Activated CD4-positive, alpha-beta memory T cell treated with anti-CD3 and anti-CD28 coated beads, Interleukin-2, amount 10 ng/mL, durations not matched to agents 7 days and 5 days (primary cell): ENCODE results near the gene SKAP1. TPM values are rescaled to one million over a fixed set of nuclear protein-coding genes. Genes with fewer than 3 reads are reported as not detected.

Experiments used
- CTCF ChIA-PET: fragments of 350-600 bp; sonication (Branson Sonifier 250); formaldehyde crosslinking; loops from one replicate; lab custom pipeline; 2021; ENCODE audit warnings: antibody characterized with exemption, inconsistent platforms; lab: Charles Lee
- POLR2A ChIA-PET: fragments of 350-600 bp; sonication (Branson Sonifier 250); formaldehyde crosslinking; loops from one replicate; lab custom pipeline; 2021; ENCODE audit warnings: antibody characterized with exemption; lab: Charles Lee
- DNase-seq: peaks from one replicate; pipeline ENCODE4 v3.0.0-alpha.2; 2020
- H3K27ac Mint-ChIP-seq: one replicate; pipeline ENCODE4 v1.8.0; 2021; ENCODE audit warnings: mild to moderate bottlenecking, mixed read lengths
- H3K27me3 Mint-ChIP-seq: one replicate; pipeline ENCODE4 v1.8.0; 2021; ENCODE audit warnings: mixed read lengths
- H3K36me3 Mint-ChIP-seq: one replicate; pipeline ENCODE4 v1.8.0; 2021; ENCODE audit warnings: low read depth, mixed read lengths
- H3K4me1 Mint-ChIP-seq: one replicate; pipeline ENCODE4 v1.8.0; 2021; ENCODE audit warnings: mixed read lengths
- H3K4me3 Mint-ChIP-seq: one replicate; pipeline ENCODE4 v1.8.0; 2021; ENCODE audit warnings: mild to moderate bottlenecking, mixed read lengths
- H3K9me3 Mint-ChIP-seq: one replicate; pipeline ENCODE4 v1.8.0; 2021; ENCODE audit warnings: mixed read lengths
- total RNA-seq, 2 experiments: library from RNA; stranded (reverse); gene quantifications; one replicate each; pipeline ENCODE4 v1.2.3, GENCODE V29; 2021

SKAP1 gene
- total RNA-seq, 2 experiments from 2014 or later = 132 to 133 TPM

- no peak for DNase-seq
- H3K27me3 Mint-ChIP-seq = no peaks in the 10 kb centered on the region
- H3K9me3 Mint-ChIP-seq = peaks cover 8% of the 10 kb centered on the region
- CTCF ChIA-PET = interaction anchor here (1.8 kb wide), 1 partner anchor 66 kb away, joined by 4 read pairs; no protein-coding TSS in a partner anchor
- H3K36me3 Mint-ChIP-seq = peaks cover 20% of the 10 kb centered on the region
- peaks cover 63% of the 10 kb centered on the region for H3K4me1 Mint-ChIP-seq
- peak overlapping the region; percentile 94 for H3K4me3 Mint-ChIP-seq
- POLR2A ChIA-PET = interaction anchor here (0.6 to 2.4 kb wide), 4 partner anchors 21 to 161 kb away, joined by 3 to 12 read pairs (median 4); partner anchors contain the start of gene NFE2L1
- peak overlapping the region; percentile 85 for H3K27ac Mint-ChIP-seq
These were observed 327.8 kb downstream of the SKAP1 start for GRCh38 chr17:48102043-48102750.

- Mint-ChIP-seq H3K27me3 (no peaks in the 10 kb centered on the region), H3K27ac (peak within 1 kb of the TSS; percentile 85), H3K4me1 (peaks cover 57% of the 10 kb centered on the region), H3K9me3 (peaks cover 8% of the 10 kb centered on the region), H3K4me3 (peak within 1 kb of the TSS; percentile 94), H3K36me3 (peaks cover 20% of the 10 kb centered on the region)
- ChIA-PET CTCF (interaction anchor here (0.6 to 1.8 kb wide), 5 partner anchors 21 to 950 kb away, joined by 3 to 4 read pairs (median 3); no protein-coding TSS in a partner anchor), POLR2A (interaction anchor here (0.7 to 2.4 kb wide), 10 partner anchors 10 to 160 kb away, joined by 3 to 12 read pairs (median 3); partner anchors contain the start of genes CDK5RAP3, NFE2L1 and PNPO)
- DNase-seq = peak; percentile 95
These were observed 328.8 kb downstream of the SKAP1 start, which contains the start of gene CBX1 for GRCh38 chr17:48101012-48101720. Gene CBX1 (minus strand): TSS chr17:48101478. CDS start chr17:48077004, 24,474 bp downstream.

- Mint-ChIP-seq H3K36me3 (peaks cover 20% of the 10 kb centered on the region), H3K27ac (peak overlapping the region; percentile 85), H3K27me3 (no peaks in the 10 kb centered on the region), H3K4me3 (peak overlapping the region; percentile 94), H3K9me3 (peaks cover 8% of the 10 kb centered on the region), H3K4me1 (peaks cover 60% of the 10 kb centered on the region)
- no peak for DNase-seq
- ChIA-PET CTCF (interaction anchor here (0.6 to 3.8 kb wide), 7 partner anchors 12 to 949 kb away, joined by 3 to 14 read pairs (median 3); no protein-coding TSS in a partner anchor), POLR2A (interaction anchor here (0.7 to 2.4 kb wide), 10 partner anchors 11 to 160 kb away, joined by 3 to 12 read pairs (median 3); partner anchors contain the start of genes CDK5RAP3, NFE2L1 and PNPO)
These were observed 329.4 kb downstream of the SKAP1 start for GRCh38 chr17:48100591-48101011.

DNA sequence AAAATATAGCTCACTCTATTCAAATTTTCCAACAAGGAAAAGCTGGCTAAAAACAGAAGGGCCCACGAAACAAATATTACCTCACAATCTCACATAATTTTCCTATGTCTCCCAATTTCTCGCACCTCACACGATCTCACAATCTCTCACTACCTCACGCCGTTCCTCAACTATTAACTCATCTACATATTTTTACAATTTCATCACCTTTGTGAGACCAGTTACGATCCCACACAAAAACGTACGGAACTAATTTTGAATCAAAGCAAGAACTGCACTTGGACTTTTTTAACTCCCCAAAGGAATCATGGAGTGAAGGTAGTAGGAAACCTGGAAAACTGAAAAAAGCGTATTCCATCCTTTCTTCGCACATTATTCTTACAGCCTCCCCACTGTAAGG lies 329.9 kb downstream of the SKAP1 start:
- Mint-ChIP-seq H3K27ac (no peak overlapping the region), H3K9me3 (peaks cover 8% of the 10 kb centered on the region), H3K4me3 (peak overlapping the region; percentile 94), H3K36me3 (peaks cover 20% of the 10 kb centered on the region), H3K4me1 (peaks cover 61% of the 10 kb centered on the region), H3K27me3 (no peaks in the 10 kb centered on the region)
- CTCF ChIA-PET = interaction anchor here (0.6 to 3.8 kb wide), 6 partner anchors 9 to 949 kb away, joined by 3 to 14 read pairs (median 3); no protein-coding TSS in a partner anchor
- POLR2A ChIA-PET = interaction anchor here (1.3 to 2.4 kb wide), 3 partner anchors 13 to 52 kb away, joined by 3 to 12 read pairs (median 7); partner anchors contain the start of gene NFE2L1
- no peak for DNase-seq

DNA sequence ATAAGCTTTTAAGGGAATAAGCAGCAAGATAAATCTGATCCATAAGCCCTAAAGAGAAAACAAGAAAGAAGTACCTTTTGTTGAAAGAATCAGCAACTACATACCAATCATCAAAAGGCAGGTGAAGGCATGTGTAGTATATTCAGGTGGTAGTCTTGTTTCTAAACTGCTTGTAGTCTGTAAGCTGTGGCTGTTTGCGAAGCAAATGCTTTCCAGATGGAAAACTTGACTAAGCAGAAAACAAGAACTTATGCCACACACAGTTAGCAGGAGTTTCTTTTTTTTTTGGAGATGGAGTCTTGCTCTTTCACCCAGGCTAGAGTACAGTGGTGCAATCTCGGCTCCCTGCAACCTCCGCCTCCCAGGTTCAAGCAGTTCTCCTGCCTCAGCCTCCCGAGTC lies 334.4 kb downstream of the SKAP1 start:
- peaks cover 10% of the 10 kb centered on the region for H3K36me3 Mint-ChIP-seq
- H3K4me3 Mint-ChIP-seq = no peak overlapping the region
- H3K27ac Mint-ChIP-seq = no peak overlapping the region
- no peak for DNase-seq
- CTCF ChIA-PET = interaction anchor here (1.0 to 4.7 kb wide), 8 partner anchors 11 to 201 kb away, joined by 3 to 60 read pairs (median 4); partner anchors contain the start of gene SNX11
- H3K27me3 Mint-ChIP-seq = no peaks in the 10 kb centered on the region
- POLR2A ChIA-PET = no interaction called here
- H3K9me3 Mint-ChIP-seq = no peaks in the 10 kb centered on the region
- H3K4me1 Mint-ChIP-seq = peaks cover 26% of the 10 kb centered on the region

DNA sequence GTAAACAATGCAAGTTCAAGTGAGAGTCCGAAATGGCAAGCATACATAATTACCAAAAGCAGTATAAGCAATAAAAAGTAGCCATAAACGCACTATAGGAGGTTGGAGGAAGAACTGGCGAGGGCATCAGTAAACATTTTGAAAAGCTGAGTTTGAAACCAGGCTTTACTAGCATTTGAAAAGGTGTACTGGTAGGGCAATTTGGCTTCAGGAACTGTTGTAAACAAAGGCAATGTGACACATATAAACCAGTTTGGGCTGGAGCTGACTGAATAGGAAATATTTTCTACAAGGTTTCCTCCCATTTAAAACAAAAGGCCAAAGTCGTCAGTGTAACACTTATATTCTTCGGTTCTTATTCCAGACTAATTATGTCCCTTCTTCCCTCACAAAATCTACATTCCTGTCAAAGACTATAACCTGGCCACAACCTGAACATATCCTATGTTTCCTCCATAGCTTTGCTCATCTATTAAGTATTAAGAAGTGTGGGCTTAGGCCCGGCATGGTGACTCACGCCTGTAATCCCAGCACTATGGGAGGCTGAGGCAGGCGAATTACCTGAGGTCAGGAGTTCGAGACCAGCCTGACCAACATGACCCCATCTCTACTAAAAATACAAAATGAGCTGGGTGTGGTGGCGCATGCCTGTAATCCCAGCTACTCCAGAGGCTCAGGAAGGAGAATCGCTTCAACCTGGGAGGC lies 336.5 kb downstream of the SKAP1 start:
- Mint-ChIP-seq H3K4me3 (no peak overlapping the region), H3K9me3 (no peaks in the 10 kb centered on the region), H3K27me3 (no peaks in the 10 kb centered on the region), H3K36me3 (peaks cover 7% of the 10 kb centered on the region), H3K4me1 (peaks cover 14% of the 10 kb centered on the region), H3K27ac (no peak overlapping the region)
- ChIA-PET CTCF (interaction anchor here (1.2 kb wide), 1 partner anchor 14 kb away, joined by 3 read pairs; no protein-coding TSS in a partner anchor), POLR2A (interaction anchor here (0.6 to 1.4 kb wide), 4 partner anchors 10 to 19 kb away, joined by 3 to 4 read pairs (median 3); partner anchors contain the start of gene SNX11)
- DNase-seq = no peak

GRCh38 chr17:48084932-48085331 lies 345.1 kb downstream of the SKAP1 start:
- CTCF ChIA-PET = interaction anchor here (0.6 to 2.3 kb wide), 7 partner anchors 11 to 48 kb away, joined by 3 to 9 read pairs (median 4); no protein-coding TSS in a partner anchor
- H3K36me3 Mint-ChIP-seq = no peaks in the 10 kb centered on the region
- POLR2A ChIA-PET = interaction anchor here (1.0 kb wide), 1 partner anchor 28 kb away, joined by 3 read pairs; no protein-coding TSS in a partner anchor

More at GRCh38 chr17:48084932-48085331, 345.1 kb downstream of the SKAP1 start:
- H3K4me3 Mint-ChIP-seq = no peak overlapping the region
- no peak overlapping the region for H3K27ac Mint-ChIP-seq
- DNase-seq = no peak
- no peaks in the 10 kb centered on the region for H3K27me3 Mint-ChIP-seq
- H3K4me1 Mint-ChIP-seq = peaks cover 8% of the 10 kb centered on the region
- no peaks in the 10 kb centered on the region for H3K9me3 Mint-ChIP-seq

Other genes starting within 250 kb of the SKAP1 start
- not detected for gene HOXB1, start 100.8 kb upstream of the SKAP1 start, total RNA-seq
- 10 to 100 TPM; 20.3 to 20.9 TPM for gene HOXB2, start 114.9 kb upstream of the SKAP1 start, total RNA-seq
- 1 to 10 TPM; 6.2 to 7.0 TPM for gene HOXB4, start 148.1 kb upstream of the SKAP1 start, total RNA-seq
- gene HOXB3, start 160.0 kb upstream of the SKAP1 start, total RNA-seq = 10 to 100 TPM; 10.8 to 12.1 TPM
- under 1 TPM in 1 of 2 experiments, not detected in 1; 0.20 TPM for gene HOXB5, start 163.6 kb upstream of the SKAP1 start, total RNA-seq
- under 1 TPM; 0.60 to 0.68 TPM for gene HOXB6, start 174.8 kb upstream of the SKAP1 start, total RNA-seq
- 1 to 10 TPM; 1.6 to 1.7 TPM for gene HOXB7, start 180.8 kb upstream of the SKAP1 start, total RNA-seq
- not detected for gene HOXB8, start 185.1 kb upstream of the SKAP1 start, total RNA-seq
- 1 to 10 TPM in 1 of 2 experiments, under 1 TPM in 1; 0.88 to 1.4 TPM for gene HOXB9, start 196.1 kb upstream of the SKAP1 start, total RNA-seq